OCI-LY1 (cell line): Measurements from ENCODE around the gene SLC25A1.

Experiments
- H2AFZ ChIP-seq: fragments of 200-600 bp; sonication (generic), shearing (Covaris generic); 2 replicates; pipeline ENCODE4 v1.6.0; 2014; ENCODE audit warnings: antibody characterized with exemption, mild to moderate bottlenecking, low read length
- H3F3A ChIP-seq: fragments of 200-600 bp; sonication (generic), shearing (Covaris generic); 2 replicates; pipeline ENCODE4 v1.6.0; 2014; ENCODE audit warnings: mild to moderate bottlenecking, antibody characterized with exemption, low read length, moderate library complexity; ENCODE audit not compliant: insufficient read depth
- H3K27ac ChIP-seq: fragments of 200-600 bp; sonication (generic); 2 replicates; pipeline ENCODE4 v1.5.1; 2014; ENCODE audit warnings: low read length, mixed run types, mild to moderate bottlenecking, low read depth; ENCODE audit not compliant: poor library complexity, severe bottlenecking
- H3K27me3 ChIP-seq: fragments of 200-600 bp; sonication (generic); 2 replicates; pipeline ENCODE4 v1.6.0; 2014; ENCODE audit warnings: antibody characterized with exemption, mild to moderate bottlenecking, low read length, moderate library complexity; ENCODE audit not compliant: insufficient read depth
- H3K36me3 ChIP-seq: fragments of 200-600 bp; sonication (generic); 2 replicates; pipeline ENCODE4 v1.6.1; 2014; ENCODE audit warnings: mild to moderate bottlenecking, antibody characterized with exemption, low read length, moderate library complexity, mixed read lengths; ENCODE audit not compliant: insufficient read depth
- H3K4me1 ChIP-seq: fragments of 200-600 bp; sonication (generic); 2 replicates; pipeline ENCODE4 v1.5.1; 2014; ENCODE audit warnings: mild to moderate bottlenecking, low read length, moderate library complexity; ENCODE audit not compliant: insufficient read depth, severe bottlenecking
- H3K4me2 ChIP-seq: fragments of 200-600 bp; sonication (generic), shearing (Covaris generic); 2 replicates; pipeline ENCODE4 v1.6.1; 2014; ENCODE audit warnings: low read length
- H3K4me3 ChIP-seq: fragments of 200-600 bp; sonication (generic); 2 replicates; pipeline ENCODE4 v1.5.1; 2014; ENCODE audit warnings: low read length, low read depth, mild to moderate bottlenecking, mixed read lengths; ENCODE audit not compliant: poor library complexity, severe bottlenecking
- H3K79me2 ChIP-seq: fragments of 200-600 bp; shearing (Covaris generic); 2 replicates; pipeline ENCODE4 v1.6.1; 2016; ENCODE audit warnings: mixed run types, low read length, mixed read lengths; ENCODE audit not compliant: insufficient read depth
- H3K9ac ChIP-seq: fragments of 200-600 bp; sonication (generic), shearing (Covaris generic); 2 replicates; pipeline ENCODE4 v1.6.1; 2014; ENCODE audit warnings: mild to moderate bottlenecking, low read length, mixed read lengths
- H3K9me2 ChIP-seq: fragments of 200-600 bp; sonication (generic), shearing (Covaris generic); 2 replicates; pipeline ENCODE4 v1.6.1; 2014; ENCODE audit warnings: low read depth, mild to moderate bottlenecking, low read length, mixed read lengths
- H3K9me3 ChIP-seq: fragments of 200-600 bp; shearing (Covaris generic); 2 replicates; pipeline ENCODE4 v1.6.1; 2014; ENCODE audit warnings: low read length, mixed read lengths
- H4K20me1 ChIP-seq: fragments of 200-600 bp; sonication (generic), shearing (Covaris generic); 2 replicates; pipeline ENCODE4 v1.6.0; 2016; ENCODE audit warnings: mild to moderate bottlenecking, low read length; ENCODE audit not compliant: insufficient read depth
- CTCF ChIP-seq: fragments of 200-600 bp; sonication (generic), shearing (Covaris generic); IDR thresholded peaks from 2 replicates; pipeline ENCODE4 v1.5.1; 2017; ENCODE audit warnings: mild to moderate bottlenecking, antibody characterized with exemption, low read length, moderate library complexity, mixed read lengths
- EZH2 ChIP-seq: fragments of 200-600 bp; sonication (generic), shearing (Covaris generic); IDR thresholded peaks from 2 replicates; pipeline ENCODE4 v1.8.0; 2017; ENCODE audit warnings: borderline replicate concordance, mixed run types, mild to moderate bottlenecking, antibody characterized with exemption, low read length, moderate library complexity, mixed read lengths

Gene SLC25A1

GRCh38 chr22:19136915-19137314, 41.6 kb downstream of the SLC25A1 start:
- no peak overlapping the region for H2AFZ ChIP-seq
- H3K27ac ChIP-seq: no peak overlapping the region
- no peaks in the 10 kb centered on the region for H3K9me3 ChIP-seq
- no peaks in the 10 kb centered on the region for H4K20me1 ChIP-seq
- no peak overlapping the region for H3K4me3 ChIP-seq
- no peak overlapping the region for H3K9ac ChIP-seq
- no peaks in the 10 kb centered on the region for H3K4me1 ChIP-seq
- H3F3A ChIP-seq: no peaks in the 10 kb centered on the region
- no peaks in the 10 kb centered on the region for H3K27me3 ChIP-seq
- H3K4me2 ChIP-seq: no peak overlapping the region
- TF ChIP-seq EZH2 (no peak), CTCF (no peak)
- no peaks in the 10 kb centered on the region for H3K9me2 ChIP-seq
- no peaks in the 10 kb centered on the region for H3K79me2 ChIP-seq
- H3K36me3 ChIP-seq: peaks cover 80% of the 10 kb centered on the region

- no peak overlapping the region for H3K4me3 ChIP-seq
- no peak overlapping the region for H3K27ac ChIP-seq
- H3K9me3 ChIP-seq: no peaks in the 10 kb centered on the region
- H3K79me2 ChIP-seq: no peaks in the 10 kb centered on the region
- no peaks in the 10 kb centered on the region for H3F3A ChIP-seq
- H3K4me1 ChIP-seq: no peaks in the 10 kb centered on the region
- TF ChIP-seq CTCF (no peak), EZH2 (no peak)
- H3K27me3 ChIP-seq: no peaks in the 10 kb centered on the region
- H3K9ac ChIP-seq: no peak overlapping the region
- no peaks in the 10 kb centered on the region for H3K9me2 ChIP-seq
- H2AFZ ChIP-seq: no peak overlapping the region
- peaks cover 69% of the 10 kb centered on the region for H3K36me3 ChIP-seq
- H3K4me2 ChIP-seq: no peak overlapping the region
- no peaks in the 10 kb centered on the region for H4K20me1 ChIP-seq
Observed at GRCh38 chr22:19134874-19135273, 43.7 kb downstream of the SLC25A1 start.

GRCh38 chr22:19134176-19134831, 44.2 kb downstream of the SLC25A1 start:
- Histone ChIP-seq H3K4me3 (no peak overlapping the region), H3K9ac (no peak overlapping the region), H3K36me3 (peaks cover 64% of the 10 kb centered on the region), H3K27ac (no peak overlapping the region), H3K79me2 (no peaks in the 10 kb centered on the region), H3K4me1 (no peaks in the 10 kb centered on the region), H4K20me1 (no peaks in the 10 kb centered on the region), H3K9me2 (no peaks in the 10 kb centered on the region), H3K9me3 (no peaks in the 10 kb centered on the region), H3F3A (no peaks in the 10 kb centered on the region), H3K4me2 (no peak overlapping the region), H2AFZ (no peak overlapping the region), H3K27me3 (no peaks in the 10 kb centered on the region)
- TF ChIP-seq CTCF (no peak), EZH2 (no peak)
